Stimulated activated naive CD8-positive, alpha-beta T cell treated with anti-CD3 and anti-CD28 coated beads, Interleukin-15, Interleukin-2, amounts not matched to agents 100 U/mL and 50 U/mL, for 24 hours (primary cell): ENCODE measurements around the gene PSORS1C2.
A peak's percentile ranks its signal among the peaks of the same experiment; 100 is the strongest.
"Not testable (repeated sequence)": the region's sequence is repeated elsewhere in the genome, so short reads cannot be mapped to it uniquely, and the experiment has no call there.

Experiments used
- ATAC-seq: fragments of 150-1000 bp; cut with Tn5 transposase; one replicate; pipeline ENCODE4 v1.10.0; 2021
- DNase-seq: peaks from one replicate; pipeline ENCODE4 v3.0.0; 2021

PSORS1C2 gene

GRCh38 chr6:31165986-31166385 lies 27.1 kb upstream of the PSORS1C2 start:
- DNase-seq (no peak), ATAC-seq (no peak)

- ATAC-seq, DNase-seq: not testable (repeated sequence)
Observed at GRCh38 chr6:31165064-31165832, 26.4 kb upstream of the PSORS1C2 start.

- not testable (repeated sequence) for DNase-seq, ATAC-seq
Observed at GRCh38 chr6:31164475-31165063, 25.7 kb upstream of the PSORS1C2 start.

GRCh38 chr6:31163922-31164321 lies 25.1 kb upstream of the PSORS1C2 start:
- no peak for ATAC-seq
- no peak for DNase-seq

GRCh38 chr6:31162463-31163165 lies 23.7 kb upstream of the PSORS1C2 start:
- DNase-seq (no peak), ATAC-seq (no peak)

- ATAC-seq: no peak
Observed at GRCh38 chr6:31161216-31162126, 22.6 kb upstream of the PSORS1C2 start.

GRCh38 chr6:31158863-31159855 lies 20.3 kb upstream of the PSORS1C2 start:
- peak; percentile 11 for ATAC-seq
- peak; percentile 55 for DNase-seq

More at GRCh38 chr6:31161216-31162126, 22.6 kb upstream of the PSORS1C2 start:
- DNase-seq: no peak

GRCh38 chr6:31158140-31158862 lies 19.4 kb upstream of the PSORS1C2 start, which contains the start of gene TCF19:
TSS of gene TCF19 (plus strand) at chr6:31158589. CDS start at chr6:31159470, 881 bp downstream.
- ATAC-seq: peak; percentile 92

GRCh38 chr6:31157513-31158139 lies 18.8 kb upstream of the PSORS1C2 start, which contains the start of gene CCHCR1:
TSS of gene CCHCR1 (minus strand) at chr6:31157802. CDS start at chr6:31157600, 202 bp downstream.
- DNase-seq: no peak
- ATAC-seq: peak; percentile 21

More at GRCh38 chr6:31158140-31158862, 19.4 kb upstream of the PSORS1C2 start, which contains the start of gene TCF19:
- peak; percentile 99 for DNase-seq

GRCh38 chr6:31156641-31157040 lies 17.8 kb upstream of the PSORS1C2 start:
- ATAC-seq: no peak
- DNase-seq: no peak

GRCh38 chr6:31154436-31154835 lies 15.6 kb upstream of the PSORS1C2 start:
- ATAC-seq: no peak

GRCh38 chr6:31152781-31153180 lies 13.9 kb upstream of the PSORS1C2 start:
- DNase-seq (no peak), ATAC-seq (no peak)

More at GRCh38 chr6:31154436-31154835, 15.6 kb upstream of the PSORS1C2 start:
- no peak for DNase-seq

- ATAC-seq: peak; percentile 4
- DNase-seq: no peak
Observed at GRCh38 chr6:31149827-31150447, 11.1 kb upstream of the PSORS1C2 start.

GRCh38 chr6:31145386-31145785 lies 6.5 kb upstream of the PSORS1C2 start:
- ATAC-seq (no peak), DNase-seq (no peak)

- ATAC-seq (no peak), DNase-seq (no peak)
Observed at GRCh38 chr6:31144970-31145340, 6.1 kb upstream of the PSORS1C2 start.

- ATAC-seq (no peak), DNase-seq (no peak)
Observed at GRCh38 chr6:31144296-31144969, 5.6 kb upstream of the PSORS1C2 start.

- no peak for ATAC-seq
- DNase-seq: no peak
Observed at GRCh38 chr6:31143148-31143547, 4.3 kb upstream of the PSORS1C2 start.

- DNase-seq (no peak), ATAC-seq (no peak)
Observed at GRCh38 chr6:31142361-31142761, 3.5 kb upstream of the PSORS1C2 start.
